OCI-LY1 (cell line): ENCODE measurements around the gene IMMT.

Experiments
- CTCF ChIP-seq: fragments of 200-600 bp; sonication (generic), shearing (Covaris generic); IDR thresholded peaks from 2 replicates; pipeline ENCODE4 v1.5.1; 2017; ENCODE audit warnings: mild to moderate bottlenecking, antibody characterized with exemption, low read length, moderate library complexity, mixed read lengths
- EZH2 ChIP-seq: fragments of 200-600 bp; sonication (generic), shearing (Covaris generic); IDR thresholded peaks from 2 replicates; pipeline ENCODE4 v1.8.0; 2017; ENCODE audit warnings: borderline replicate concordance, mixed run types, mild to moderate bottlenecking, antibody characterized with exemption, low read length, moderate library complexity, mixed read lengths

GRCh38 chr2:86237172-86237571, 41.9 kb upstream of the IMMT start:
- no peak for TF ChIP-seq CTCF
- no peak for TF ChIP-seq EZH2
